ENCODE results near the gene DCAF17. TPM values are rescaled to one million over a fixed set of nuclear protein-coding genes. Genes with fewer than 3 reads are reported as not detected.
"Not testable (repeated sequence)": the region's sequence is repeated elsewhere in the genome, so short reads cannot be mapped to it uniquely, and the experiment has no call there.

DCAF17 gene
- total RNA-seq, 2 experiments from 2014 or later, result 18.9 to 23.5 TPM

DNA sequence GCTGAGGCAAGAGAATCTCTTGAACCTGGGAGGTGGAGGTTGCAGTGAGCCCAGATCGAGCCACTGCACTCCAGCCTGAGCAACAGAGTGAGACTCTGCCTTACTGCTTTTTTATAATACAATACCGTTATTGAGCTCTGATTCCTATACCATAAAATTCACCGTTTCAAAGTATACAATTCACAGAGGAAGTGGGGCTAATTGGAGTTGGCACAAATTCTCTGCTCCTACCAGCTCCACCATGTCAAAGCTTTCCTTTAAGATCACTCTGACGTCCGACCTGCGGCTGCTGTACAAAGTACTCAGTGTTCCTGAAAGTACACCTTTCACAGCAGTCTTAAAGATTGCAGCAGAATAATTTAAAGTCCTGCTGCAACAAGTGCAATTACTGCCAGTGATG is 58.6 kb downstream of the DCAF17 start:
- ChIA-PET POLR2A (no interaction called here), CTCF (no interaction called here)

DNA sequence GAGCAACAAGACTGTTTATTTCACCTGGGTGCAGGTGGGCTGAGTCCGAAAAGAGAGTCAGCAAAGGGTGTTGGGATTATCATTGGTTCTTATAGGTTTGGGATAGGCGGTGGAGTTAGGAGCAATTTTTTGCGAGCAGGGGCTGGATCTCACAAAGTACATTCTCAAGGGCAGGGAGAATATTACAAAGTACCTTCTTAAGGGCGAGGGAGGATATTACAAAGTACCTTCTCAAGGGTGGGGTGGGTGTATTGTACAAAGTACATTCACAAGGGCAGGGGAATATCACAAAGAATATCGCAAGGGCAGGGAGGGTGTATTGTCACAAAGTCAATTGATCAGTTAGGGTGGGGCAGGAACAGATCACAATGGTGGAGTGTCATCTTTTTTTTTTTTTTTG is 63.6 kb downstream of the DCAF17 start:
- POLR2A ChIA-PET, CTCF ChIA-PET: not testable (repeated sequence)

DNA sequence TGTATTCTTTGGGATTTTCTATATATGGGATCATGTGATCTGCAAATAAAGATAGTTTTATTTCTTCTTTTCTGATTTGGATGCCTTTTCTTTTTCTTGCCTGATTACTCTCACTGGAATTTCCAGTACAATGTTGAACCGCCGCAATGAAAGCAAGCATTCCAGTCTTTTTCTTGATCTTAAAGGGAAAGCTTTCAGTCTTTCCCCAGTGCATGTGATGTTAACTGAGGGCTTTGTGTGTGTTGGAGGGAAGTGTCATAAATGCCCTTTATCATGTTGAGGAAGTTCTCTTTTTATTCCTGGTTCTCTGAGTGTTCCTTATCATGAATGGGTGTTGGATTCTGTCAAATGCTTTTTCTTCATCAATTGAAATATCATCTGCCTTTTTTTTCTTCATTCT is 71.3 kb downstream of the DCAF17 start:
- CTCF ChIA-PET, result interaction anchor here (0.9 kb wide), 1 partner anchor 532 kb away, joined by 3 read pairs; no protein-coding TSS in a partner anchor
- POLR2A ChIA-PET, result no interaction called here

DNA sequence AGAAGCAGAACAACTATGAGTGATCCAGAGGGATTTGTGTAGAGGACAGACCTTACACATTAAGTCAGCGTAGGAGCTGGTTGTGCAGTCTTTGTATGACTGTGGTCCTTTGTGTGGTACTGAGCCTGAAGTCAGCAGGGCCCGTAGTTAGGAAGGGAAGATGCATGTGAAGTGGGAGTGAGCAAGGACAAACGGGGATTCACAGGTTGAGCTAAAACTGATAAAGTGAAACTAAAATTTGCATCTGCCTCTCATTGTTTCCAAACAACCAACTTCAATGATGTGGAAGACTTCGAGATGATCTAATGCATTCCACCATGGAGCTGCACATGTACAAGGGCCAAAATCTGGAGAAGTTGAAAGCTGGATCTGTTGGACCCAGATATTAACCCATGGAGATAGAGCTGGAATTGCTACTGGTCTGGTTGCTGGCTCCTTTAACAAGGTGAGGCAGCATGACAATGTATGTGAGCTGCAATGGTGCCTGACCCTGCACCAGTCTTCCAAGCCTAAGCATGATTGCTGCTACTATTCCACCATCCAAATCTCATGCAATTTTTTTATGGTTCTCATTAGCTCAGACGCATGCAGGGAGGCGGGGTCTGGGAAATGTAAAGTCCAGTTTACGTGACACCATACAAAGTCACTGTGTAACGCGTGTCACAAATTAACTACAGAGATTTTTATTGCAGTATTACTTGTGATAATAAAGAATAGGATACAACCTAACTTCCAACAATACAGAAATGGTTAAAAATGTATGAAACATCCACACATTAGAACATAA is 76.1 kb downstream of the DCAF17 start:
- CTCF ChIA-PET, result no interaction called here
- POLR2A ChIA-PET, result no interaction called here

DNA sequence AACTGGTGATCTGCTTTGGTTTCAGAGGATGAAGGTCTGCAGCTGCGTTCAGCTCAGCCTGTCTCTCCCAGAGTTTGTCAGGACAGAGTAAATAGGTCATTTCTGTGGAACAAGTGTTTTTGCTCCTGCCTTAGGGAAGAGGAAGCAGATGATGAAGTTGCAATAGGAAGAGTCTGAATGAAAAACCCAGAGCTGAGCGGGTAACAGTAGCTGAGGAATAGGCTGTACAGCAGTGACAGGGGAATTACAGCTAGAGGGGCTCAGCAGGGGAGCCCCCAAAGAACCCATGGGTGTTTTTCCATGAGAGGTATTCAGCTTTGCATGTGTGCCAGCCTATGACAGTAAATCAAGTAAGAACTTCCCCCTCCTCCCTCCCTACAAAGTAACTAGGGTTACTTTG is 78.0 kb downstream of the DCAF17 start:
- CTCF ChIA-PET, result no interaction called here
- POLR2A ChIA-PET, result no interaction called here

DNA sequence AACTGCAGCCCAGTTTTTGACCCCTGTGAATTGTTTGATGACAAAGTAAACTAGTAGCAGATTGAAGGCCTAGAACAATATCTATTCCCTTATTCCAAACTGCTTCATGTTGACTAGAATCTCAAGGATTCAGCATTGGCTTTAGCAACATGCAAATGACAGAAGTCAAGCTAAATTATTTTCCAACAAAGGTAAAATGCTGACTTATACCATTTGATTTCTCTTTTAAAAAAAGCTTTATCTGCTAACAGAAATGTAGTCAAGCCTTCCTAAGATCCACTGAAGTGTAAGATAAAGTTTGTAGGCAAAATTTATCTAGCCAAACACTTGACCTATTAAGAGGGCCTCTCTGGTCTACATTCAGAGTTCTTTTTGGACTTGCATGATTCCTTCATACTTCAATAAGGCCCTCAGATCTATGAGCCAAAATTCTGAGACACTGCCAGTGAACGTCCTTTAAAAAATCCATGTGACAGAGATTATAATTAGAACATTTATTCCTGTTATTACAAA is 78.7 kb downstream of the DCAF17 start:
- CTCF ChIA-PET, result interaction anchor here (0.7 kb wide), 1 partner anchor 189 kb away, joined by 3 read pairs; no protein-coding TSS in a partner anchor
- POLR2A ChIA-PET, result no interaction called here

DNA sequence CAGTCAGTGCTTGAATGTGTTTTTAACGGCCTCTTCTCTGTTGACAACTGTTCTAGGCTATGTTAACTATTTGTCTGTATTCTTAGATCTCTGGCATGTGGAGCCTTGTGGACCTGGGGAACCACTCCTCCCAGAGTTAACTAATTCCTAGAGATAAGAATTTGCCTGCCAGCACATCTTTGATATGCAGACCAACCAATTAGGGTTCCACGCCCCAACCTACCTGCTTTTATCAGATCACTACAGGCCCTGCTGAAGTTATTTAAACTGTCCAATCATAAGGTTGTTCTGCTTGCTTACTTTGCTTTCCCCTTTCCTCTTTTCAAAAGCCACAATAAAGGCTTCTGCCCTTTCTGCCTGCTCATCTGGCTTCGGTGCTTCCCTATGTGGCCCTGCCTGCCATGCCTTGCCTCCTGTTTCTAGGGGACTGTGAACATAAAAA is 79.7 kb downstream of the DCAF17 start:
- CTCF ChIA-PET, result no interaction called here
- POLR2A ChIA-PET, result no interaction called here

DNA sequence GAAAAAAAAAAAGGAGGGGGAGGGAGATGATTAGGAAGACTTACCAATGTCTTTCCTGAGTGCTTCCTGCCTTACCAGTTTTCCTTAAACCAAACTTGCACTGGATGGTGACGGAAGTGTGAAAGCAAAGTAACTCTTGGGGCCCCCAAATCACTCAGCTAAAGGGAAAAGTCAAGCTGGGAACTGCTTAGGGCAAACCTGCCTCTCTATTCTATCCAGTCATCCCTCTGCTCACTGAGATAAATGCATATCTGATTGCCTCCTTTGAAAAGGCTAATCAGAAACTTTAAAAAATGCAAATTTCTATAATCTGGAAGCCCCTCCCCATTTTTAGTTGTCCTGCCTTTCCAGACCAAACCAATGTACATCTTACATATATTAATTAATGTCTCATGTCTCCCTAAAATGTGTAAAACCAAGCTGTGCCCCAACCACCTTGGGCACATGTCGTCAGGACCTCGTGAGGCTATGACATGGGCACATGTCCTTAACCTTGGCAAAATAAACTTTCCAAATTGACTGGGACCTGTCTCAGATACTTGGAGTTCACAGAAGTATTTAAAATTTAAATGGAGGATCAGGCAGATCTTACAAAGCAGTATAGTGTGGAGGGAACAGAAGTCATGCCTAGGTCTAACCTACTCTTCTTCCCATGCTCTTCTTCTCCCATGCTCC is 81.0 kb downstream of the DCAF17 start:
- CTCF ChIA-PET, result no interaction called here
- POLR2A ChIA-PET, result no interaction called here

DNA sequence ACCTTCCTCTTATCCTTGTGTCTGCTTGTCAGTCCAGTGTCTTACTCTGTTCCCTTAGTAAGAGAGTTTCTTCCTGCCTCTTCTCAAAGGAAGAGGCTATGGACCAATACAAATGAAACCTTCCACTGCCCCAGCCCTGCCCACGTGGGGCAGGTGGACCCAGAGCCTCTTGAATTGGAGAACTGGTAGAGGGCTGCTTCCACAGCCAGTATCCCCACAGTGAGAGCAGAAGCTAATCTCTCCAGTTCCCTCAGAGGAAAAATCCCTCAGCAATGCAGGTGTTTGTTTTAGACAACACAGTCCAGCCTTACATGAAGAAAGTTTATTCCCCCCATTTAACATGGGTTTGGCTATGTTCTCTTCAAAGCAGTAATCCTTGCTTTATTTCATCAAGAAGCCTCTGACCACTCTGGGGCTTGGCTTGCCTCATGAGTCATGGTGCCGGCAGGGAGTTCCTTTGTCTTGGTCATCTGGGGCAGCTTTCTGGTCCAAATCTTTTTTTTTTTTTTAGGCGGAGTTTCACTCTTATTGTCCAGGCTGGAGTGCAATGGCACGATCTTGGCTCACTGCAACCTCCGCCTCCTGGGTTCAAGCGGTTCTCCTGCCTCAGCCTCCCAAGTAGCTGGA is 81.8 kb downstream of the DCAF17 start:
- CTCF ChIA-PET, result no interaction called here

DNA sequence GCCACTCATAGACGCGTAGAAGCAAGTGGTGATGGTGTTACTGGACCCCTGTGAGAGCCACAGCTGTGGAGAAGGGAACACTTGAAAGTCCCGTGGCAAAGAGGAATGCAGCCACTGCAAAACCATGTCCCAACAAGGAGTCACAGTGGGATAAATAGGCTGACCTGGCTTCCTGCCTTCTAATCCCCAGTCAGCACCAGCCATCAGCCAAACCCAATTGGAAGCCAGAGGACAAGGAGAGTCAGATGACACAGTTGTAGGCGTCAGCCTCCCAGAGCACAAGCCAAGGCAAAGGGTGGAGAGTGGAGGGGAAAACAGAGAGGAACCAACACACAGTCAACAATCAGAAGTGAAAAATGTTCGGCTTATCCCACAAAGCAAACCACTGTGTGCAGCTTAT is 82.8 kb downstream of the DCAF17 start:
- POLR2A ChIA-PET, result no interaction called here
- CTCF ChIA-PET, result no interaction called here

More for the DNA sequence above, 81.8 kb downstream of the DCAF17 start:
- POLR2A ChIA-PET, result no interaction called here

DNA sequence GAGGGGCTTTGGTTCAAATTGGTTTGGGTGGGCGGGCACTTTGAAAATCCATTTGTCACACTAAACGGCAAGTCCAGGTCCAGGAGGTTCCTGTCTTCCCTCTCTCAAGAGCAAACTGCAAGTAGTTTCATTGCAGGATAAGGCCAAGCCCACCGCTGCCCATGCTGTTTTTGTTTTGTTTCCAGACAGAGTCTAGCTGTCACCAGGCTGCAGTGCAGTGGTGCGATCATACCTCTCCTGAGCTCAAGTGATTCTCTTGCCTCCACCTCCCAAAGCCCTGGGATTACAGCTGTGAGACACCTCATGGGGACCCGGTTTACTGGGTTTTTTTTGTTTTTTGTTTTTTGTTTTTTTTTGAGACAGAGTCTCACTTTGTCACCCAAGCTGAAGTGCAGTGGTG is 86.4 kb downstream of the DCAF17 start:
- ChIA-PET POLR2A (no interaction called here), CTCF (interaction anchor here (0.6 kb wide), 1 partner anchor 15 kb away, joined by 3 read pairs; no protein-coding TSS in a partner anchor)

DNA sequence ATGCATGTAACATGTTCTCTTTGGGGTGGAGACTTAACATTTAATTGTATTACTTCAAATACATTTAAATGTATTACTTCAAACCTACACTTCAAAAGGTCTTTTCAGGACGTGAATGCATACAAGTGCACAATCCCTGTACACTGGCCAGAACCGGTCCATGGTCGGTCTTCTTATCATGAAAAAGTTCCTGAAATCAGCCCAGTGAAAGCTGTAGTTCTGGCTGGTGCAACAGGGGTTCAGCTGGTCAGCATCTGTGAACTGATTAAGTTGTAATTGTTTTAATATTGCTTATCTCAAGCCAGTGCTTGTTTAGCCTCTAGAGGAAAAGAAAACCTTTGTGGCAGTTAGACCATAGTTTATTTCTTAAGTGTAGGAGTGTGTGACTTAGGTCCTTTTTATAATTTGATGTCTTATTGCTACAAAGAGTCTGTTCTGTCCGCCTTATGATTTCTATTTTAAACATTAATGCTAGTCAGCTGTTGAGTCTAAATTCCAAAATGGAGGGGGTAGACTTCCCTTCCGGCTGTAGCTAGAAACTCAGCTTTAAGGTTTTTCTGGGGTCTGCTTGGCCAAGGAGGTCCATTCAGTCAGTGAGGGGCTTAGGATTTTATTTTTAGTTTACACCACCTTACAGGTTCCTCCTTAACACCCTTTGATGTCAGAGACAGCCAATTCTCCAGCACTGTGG is 87.5 kb downstream of the DCAF17 start:
- CTCF ChIA-PET, result no interaction called here
- POLR2A ChIA-PET, result no interaction called here

DNA sequence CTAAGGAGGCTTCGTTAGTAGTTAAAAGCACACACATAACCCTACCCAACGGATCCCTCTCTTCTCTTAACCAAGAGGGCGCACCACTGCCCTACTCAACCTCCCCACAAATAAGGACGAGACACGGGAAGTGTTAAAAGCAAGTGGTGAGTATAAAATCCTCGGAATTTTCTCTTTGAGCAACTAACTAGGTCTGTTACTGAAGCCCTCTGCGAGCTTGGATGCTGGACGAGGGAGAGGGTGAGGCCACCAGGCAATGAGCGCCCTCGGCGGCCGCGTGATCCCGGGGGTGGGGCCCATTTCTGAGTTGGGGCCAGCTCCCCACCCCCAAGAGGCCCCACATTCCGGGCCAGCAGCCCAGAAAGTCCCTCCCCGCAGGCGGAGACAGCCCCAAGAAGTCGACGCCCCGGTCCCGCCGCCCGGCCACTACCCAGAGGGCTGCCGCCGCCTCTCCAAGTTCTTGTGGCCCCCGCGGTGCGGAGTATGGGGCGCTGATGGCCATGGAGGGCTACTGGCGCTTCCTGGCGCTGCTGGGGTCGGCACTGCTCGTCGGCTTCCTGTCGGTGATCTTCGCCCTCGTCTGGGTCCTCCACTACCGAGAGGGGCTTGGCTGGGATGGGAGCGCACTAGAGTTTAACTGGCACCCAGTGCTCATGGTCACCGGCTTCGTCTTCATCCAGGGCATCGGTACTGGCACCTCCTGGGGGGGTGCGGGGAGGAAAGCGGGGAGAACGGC is 88.2 kb downstream of the DCAF17 start, which contains the start of gene CYBRD1:
Gene CYBRD1 (plus strand): TSS at position 423 of the 736 bp plus-strand sequence. CDS start 72 bp downstream, at position 495.
- CTCF ChIA-PET, result no interaction called here
- POLR2A ChIA-PET, result no interaction called here

DNA sequence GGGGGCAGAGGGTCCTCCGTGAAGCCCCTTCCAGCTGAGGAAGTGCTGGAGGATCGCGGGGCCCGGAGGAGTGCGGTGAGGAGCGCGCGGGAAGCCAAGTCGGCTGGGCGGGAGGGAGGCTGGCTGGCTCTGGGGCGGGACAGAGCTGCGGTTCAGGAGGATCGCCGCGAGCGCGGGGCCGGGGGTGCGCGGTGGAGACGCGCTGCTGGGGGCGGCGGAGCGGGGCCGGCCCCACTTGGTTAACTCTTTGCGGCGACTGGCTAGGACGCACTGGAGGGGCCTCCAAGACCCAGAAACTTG is 88.7 kb downstream of the DCAF17 start:
- ChIA-PET POLR2A (no interaction called here), CTCF (no interaction called here)

DNA sequence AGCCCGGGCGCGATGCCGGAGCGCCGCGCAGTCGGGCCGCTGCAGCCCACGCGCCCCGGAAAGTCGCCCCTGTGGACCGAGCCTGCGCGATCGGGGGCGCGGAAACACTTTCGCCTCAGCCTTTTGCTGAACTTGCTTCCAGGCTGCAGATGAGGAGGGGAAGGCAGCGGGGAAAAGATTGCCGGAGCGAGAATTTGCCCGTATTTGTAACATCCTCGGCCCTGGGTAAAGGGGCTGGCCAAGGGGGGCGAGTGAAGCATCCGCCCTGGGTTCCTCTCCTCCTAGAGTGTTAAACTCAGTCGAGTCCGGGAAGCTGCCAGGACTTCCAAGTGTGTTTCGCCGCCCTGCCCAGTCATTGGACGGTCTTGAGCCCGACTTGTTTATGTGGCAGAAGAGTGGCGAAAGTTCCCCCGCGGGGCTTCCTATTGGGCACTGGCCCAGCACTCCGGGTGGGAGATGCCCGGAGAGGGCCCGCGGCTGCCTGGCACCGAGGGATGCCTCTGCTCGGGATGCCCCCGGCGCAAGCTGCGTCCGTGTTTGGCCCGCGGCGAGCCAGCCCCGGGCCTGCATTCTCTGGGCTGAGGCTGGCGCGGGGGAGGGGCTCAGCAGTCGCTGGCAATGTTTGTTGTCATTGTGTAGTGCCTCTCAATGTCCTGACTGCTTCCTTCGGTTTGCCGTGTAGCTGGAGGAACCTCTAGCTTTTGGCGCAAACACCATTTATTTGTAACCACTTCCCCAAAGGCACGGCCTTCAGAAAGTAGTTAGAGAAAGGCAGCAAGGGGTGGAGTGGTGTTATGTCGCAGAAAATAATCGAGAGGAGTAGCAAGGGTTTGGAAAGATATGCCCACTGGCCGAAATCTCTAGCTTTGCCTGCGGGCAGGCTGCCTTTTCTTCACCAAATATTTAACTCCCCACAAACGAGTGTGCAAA is 89.3 kb downstream of the DCAF17 start:
- ChIA-PET POLR2A (no interaction called here), CTCF (interaction anchor here (1.6 kb wide), 1 partner anchor 9 kb away, joined by 3 read pairs; no protein-coding TSS in a partner anchor)

DNA sequence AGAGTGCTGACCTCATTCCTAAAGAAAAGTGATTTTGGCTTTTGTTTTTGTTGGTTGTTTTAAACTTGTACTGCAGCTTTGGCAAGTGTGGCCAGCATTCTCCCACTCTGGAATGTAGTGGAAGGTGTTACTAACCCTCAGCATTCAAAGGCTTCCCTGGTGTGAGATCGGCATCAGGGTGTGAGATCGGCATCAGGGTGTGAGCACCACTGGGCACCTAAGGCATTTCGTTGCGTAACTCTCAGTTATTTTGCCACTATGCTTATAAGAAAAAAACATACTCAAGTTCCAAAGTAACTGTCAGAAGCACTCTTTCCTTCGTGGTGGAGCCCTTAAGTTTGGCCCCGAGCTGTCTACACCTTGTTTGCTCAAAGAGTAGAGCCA is 90.0 kb downstream of the DCAF17 start:
- POLR2A ChIA-PET, result no interaction called here
- CTCF ChIA-PET, result interaction anchor here (1.6 kb wide), 1 partner anchor 8 kb away, joined by 3 read pairs; no protein-coding TSS in a partner anchor

DNA sequence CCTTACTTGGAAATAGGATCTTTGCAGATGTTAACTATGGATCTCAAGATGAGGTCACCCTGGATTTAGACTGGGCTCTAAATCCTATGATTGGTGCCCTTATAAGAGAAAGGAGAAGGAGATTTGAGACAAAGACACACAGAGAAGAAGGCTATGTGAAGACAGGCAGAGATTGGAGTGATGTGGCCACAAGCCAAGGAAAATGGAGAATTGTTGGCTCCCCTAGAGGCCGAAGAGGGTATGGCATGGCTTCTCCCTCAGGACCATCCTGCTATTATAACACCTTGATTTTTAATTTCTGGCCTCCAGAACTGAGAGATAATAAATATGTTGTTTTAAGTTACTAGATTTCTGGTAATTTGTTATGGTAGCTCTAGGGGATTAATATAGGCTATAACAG is 95.9 kb downstream of the DCAF17 start:
- ChIA-PET POLR2A (no interaction called here), CTCF (no interaction called here)

DNA sequence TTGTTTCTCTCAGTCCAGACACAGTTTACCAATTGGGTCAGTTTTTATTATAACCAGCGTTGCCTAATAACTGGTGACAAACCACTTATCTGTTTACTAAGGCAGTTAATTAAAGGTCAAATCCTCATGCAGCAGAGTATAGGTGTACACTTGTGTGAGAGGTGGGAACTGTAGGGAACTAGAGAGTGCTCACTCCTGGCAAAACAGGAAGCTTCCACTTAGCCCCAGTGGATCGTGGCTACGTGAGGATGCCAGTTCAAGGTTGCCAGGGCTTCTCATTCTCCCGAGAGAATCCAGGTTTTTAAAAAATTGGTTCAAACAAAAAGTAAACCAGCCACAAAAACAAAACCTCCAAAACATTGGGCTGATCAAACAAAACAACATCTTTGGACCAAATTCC is 96.4 kb downstream of the DCAF17 start:
- CTCF ChIA-PET, result no interaction called here
- POLR2A ChIA-PET, result no interaction called here

DNA sequence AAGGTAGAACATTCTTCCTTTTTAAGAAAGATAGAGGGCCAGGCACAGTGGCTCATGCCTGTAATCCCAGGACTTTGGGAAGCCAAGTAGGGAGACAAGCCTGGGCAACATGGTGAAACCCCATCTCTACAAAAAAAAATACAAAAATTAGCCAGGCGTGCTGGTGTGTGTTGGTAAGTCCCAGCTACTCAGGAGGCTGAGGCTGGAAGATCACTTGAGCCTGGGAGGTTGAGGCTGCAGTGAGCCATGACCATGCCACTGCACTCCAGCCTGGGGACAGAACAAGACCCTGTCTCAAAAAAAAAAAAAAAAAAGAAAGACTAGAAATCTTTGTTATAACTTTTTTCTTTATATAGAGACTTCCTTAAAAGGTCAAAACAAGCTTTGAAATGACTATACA is 96.8 kb downstream of the DCAF17 start:
- POLR2A ChIA-PET, CTCF ChIA-PET: not testable (repeated sequence)

Data from activated CD8-positive, alpha-beta memory T cell treated with anti-CD3 and anti-CD28 coated beads for 36 hours (primary cell).